HG02840 (cell line): ENCODE data around the gene TGIF2.

Source experiments
- ATAC-seq: cut with Tn5 transposase; IDR thresholded peaks from one replicate; pipeline ENCODE4 v1.9.1; 2021; ENCODE audit warnings: mild to moderate bottlenecking, moderate library complexity, moderate number of reproducible peaks; ENCODE audit not compliant: unreplicated experiment, low FRiP score

The TGIF2 gene

DNA sequence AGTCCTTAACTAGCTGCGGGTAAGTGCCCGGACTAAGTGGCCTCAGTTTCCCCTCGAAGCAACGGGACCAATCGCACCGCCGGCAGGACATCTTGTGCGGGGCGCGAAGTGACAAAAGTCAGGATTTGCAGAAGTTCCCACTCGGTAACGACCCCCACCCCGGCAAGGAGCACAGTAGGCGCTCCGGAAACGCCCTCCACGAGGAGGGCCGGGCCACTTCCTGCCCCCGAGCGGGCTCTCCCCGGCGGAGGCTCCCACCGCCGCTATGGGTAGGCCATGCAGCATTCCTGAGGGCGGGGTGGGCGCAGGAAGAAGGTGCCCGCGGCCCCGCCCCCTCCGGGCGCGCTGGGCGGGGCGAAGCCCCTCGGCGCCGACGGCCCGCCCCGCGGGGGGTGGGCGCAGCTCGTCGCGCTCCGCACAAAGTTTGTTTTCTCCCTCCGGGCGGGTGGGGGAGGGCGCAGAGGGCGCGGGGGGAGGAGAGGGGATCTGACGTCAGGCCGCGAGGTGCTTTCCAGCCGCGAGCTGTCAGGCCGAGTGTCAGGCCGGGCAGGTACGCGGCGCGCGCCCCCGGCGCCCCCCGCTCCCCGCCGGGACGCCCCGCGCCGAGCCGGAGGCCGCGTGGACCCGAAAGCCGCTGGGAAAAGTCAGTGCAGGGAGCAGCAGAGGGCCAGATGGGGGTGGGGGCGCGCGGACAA, at the start of gene TGIF2:
Gene TGIF2, plus strand, starts transcription at position 495 of the 695 bp plus-strand sequence. CDS start 5,178 bp downstream, outside the sequence.
- ATAC-seq, result peak; percentile 61

GRCh38 chr20:36525620-36526365, 47.6 kb upstream of the TGIF2 start:
- no peak for ATAC-seq

- ATAC-seq, result no peak
Measured at GRCh38 chr20:36526521-36527011, 46.8 kb upstream of the TGIF2 start.

- ATAC-seq, result no peak
Measured at GRCh38 chr20:36527331-36528125, 45.9 kb upstream of the TGIF2 start.

DNA sequence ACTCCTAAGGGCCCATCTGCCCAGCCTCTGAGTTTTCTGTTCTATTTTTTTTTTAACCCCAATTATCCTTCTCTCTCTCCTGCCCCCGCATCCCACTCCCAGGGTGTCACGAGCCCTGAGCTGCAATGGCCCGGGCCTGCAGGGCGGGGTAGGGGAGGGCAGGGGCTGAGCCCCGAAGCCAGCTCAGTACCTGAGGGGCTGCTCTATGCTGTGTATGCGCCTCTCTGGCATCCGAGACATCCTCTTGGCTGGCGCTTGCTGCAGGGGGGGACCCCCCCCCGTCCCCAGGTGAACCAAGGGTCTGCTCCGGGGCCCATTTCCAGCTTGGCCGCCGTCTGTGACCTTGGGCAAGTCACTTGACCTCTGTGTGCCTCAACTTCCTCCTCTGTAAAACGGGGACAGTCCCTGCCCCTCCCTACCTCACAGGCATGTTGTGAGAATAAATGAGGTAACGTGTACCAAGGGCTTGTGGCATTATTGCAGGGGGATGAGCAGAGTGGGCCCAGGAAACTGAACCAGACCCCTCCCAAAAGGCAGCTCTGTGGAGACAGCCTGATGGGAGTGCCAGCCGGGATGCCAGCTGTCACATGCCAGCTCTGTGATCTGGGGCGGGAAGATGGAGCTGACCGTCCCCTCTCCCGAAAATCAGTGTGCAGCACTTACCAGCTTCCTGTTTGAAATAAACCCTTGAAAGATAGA, 45.1 kb upstream of the TGIF2 start:
- ATAC-seq, result no peak

GRCh38 chr20:36528875-36529417, 44.5 kb upstream of the TGIF2 start:
- no peak for ATAC-seq

DNA sequence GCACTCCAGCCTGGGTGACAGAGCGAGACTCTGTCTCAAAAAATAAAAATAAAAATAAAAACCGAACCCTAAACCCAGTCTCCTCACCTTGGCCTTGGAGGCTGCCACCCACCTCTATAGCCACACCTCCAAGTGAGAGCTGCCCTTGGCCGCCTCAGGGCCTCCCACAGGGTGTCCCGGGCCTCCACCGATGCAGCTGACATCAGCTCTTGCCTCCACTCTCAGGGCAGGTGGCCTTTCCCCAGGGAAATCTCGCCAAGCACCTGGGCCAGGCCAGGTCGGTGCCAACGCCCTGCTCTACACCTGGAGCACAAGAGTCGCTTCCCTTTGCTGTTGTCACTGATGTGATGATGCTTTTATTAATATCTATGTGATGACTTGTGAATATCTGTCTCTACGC, 41.0 kb upstream of the TGIF2 start:
- ATAC-seq, result no peak

GRCh38 chr20:36532822-36533221, 40.6 kb upstream of the TGIF2 start:
- ATAC-seq, result no peak

DNA sequence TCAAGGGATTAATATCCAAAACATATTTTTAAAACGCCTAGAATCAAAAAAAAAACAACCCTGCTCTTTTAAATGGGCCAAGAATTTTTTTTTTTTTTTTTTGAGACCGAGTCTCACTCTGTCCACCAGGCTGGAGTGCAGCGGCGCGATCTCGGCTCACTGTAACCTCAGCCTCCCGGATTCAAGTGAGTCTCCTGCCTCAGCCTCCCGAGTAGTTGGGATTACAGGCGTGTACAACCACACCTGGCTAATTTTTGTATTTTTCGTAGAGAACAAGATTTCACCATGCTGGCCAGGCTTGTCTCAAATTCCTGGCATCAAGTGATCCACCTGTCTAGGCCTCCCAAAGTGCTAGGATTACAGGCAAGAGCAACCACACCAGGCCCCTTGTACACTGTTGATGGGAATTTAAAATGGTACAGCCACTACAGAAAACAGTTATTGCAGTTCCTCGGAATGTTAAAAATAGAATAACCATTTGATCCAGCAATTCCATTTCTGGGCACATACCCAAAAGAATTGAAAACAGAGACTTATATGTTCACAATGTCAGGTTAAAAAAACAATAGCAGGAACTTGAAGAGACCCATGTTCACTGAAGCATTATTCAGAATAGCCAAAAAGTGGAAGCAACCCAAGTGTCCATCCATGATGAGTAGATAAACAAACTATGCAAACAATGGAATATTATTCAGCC, 35.2 kb upstream of the TGIF2 start:
- ATAC-seq, result no peak

GRCh38 chr20:36540551-36541211, 32.7 kb upstream of the TGIF2 start:
- ATAC-seq, result no peak

DNA sequence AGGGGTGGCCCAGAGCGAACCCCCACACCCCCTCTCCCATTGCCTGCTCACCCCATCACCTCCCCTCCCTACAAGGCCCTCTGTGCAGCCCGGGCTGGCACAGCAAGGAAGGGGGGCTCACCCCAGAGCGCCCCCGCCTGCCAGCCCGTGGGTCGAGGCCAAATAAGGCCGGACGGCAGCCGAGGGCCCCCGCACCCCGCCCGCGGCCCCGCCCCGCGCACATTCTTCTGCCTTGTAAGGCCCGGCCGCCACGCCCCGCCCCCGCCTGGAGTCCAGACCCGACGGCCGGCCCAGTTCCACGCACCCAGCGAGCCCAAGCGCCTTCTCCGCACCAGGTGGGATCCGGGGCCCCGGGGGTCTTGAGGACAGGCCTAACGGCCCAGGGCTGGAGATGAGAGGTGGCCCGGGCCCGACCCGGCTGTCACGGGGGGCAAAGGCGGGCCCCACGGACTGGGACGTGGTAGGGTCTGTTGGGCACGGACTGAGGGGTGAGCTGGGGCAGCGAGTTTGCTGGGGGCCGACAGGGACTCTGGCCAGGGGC, 32.1 kb upstream of the TGIF2 start, which contains the start of gene MYL9:
Gene MYL9, plus strand, starts transcription at position 293 of the 541 bp plus-strand sequence. CDS start 3,366 bp downstream, outside the sequence.
- no peak for ATAC-seq

- no peak for ATAC-seq
Measured at GRCh38 chr20:36541768-36542488, 31.5 kb upstream of the TGIF2 start.

DNA sequence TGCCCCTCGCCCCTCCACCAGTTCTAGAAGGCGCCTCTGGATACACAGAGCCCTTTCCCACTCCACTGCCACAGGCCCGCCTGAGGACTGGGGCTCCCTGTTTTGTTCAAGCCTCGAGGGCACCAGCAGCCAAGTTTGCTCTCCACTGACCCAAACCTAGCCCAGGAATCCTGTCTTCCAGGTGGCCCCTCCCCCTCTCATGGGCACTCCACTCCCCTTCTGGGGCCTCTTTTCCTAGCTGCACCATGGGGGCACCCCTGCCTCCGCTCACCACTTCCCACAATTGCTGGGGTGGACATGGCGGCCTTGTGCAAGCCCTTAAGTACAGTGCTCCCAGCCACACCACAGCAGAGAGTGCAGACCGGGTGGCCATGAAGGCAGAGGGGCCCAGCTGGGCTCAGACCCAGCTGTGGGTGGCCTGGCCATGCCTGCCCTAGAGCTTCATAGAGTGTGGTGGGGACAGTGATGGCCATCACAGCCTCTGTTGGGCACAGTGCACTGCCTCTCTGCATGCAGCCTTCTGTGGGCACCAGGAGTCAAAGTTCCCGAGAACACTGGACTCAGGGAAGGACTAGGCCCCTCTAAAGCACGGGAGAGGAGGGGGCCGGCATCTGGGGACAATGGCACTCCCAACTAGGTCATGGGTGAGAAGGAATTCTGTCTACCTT, 30.7 kb upstream of the TGIF2 start:
- ATAC-seq, result no peak

DNA sequence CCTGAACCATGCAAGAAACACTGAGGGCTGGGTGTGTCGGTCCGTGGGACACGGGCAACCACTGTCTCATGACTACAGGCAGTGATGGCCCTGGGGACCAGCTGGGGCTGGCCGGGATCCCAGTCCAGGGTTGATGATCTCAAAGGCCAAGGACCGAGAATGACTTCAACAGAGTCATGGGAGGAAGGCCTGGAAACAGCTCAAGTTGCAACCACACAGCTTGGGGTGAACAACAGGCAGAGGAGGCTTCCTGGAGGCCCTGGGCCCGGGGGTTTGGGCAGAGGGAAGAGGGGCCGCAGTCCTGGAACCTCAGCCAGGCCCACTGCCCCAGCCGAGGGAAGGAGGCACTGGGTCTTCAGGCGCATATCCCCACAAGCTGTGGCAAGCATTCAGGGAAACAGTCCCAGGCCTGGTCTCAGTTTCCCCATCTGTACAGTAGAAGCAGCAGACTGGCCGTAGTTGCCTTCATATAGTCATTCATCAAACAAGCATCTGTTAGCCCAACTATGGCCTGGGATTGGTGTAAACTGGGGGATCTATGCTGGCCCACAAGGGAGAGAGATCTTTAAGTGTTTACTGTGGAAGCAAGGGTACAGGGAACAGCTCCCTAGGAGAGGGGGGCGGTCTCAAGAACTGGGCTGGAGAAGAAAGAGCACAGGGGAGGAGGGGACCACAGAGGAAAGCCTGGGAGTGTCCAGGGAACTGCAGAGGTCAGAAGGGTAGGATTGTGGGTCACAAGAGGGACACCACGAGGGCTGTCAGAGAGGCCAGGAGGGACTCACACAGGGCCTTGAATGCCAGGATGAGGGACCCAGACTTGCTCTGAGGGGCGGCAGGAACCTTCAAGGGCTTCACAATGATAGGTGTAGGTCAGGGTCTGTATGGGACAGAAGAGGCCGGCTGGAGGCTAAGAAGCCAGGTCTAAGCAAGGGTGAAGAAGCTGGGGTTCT, 29.9 kb upstream of the TGIF2 start:
- ATAC-seq, result no peak

DNA sequence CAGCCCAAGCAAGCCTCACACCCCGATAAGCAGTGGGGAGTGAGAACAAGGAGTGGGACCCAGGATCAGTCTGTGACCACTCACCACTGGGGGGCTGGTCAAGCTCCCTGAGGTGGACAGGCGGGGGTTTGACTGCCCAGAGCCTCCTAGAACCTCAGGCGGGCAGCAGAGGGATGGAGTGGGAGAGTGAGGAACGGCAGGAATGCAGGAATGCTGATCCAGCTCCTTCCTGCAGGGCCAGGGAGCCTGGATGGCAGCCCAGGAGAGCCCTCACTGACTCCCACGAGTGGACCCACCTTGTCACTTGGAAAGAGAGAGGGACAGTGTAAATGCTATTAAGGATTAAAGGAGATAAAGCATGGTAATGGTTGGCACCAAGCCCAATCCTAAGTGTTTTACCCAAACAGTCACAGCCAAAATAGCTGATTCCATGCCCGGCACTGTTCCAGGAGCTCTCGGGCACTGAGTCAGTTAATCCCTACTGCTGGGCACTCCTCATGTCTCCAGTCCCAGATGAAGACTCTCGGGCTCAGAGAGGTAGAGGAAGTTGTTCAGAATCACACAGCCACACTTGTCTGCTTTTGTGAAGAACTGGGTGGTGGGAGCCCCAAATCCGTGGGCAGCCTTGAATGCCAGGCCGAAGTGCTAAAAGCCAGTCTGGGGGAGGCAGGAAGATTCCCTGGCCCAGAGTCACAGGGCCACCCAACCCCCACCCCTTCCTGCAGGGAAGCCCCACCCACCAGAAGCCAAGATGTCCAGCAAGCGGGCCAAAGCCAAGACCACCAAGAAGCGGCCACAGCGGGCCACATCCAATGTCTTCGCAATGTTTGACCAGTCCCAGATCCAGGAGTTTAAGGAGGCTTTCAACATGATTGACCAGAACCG, 29.0 kb upstream of the TGIF2 start:
- no peak for ATAC-seq
